GM12873 (cell line): Measurements from ENCODE around the gene FAM111B.

ENCODE experiments used
- CTCF ChIP-seq: IDR thresholded peaks from 2 replicates; pipeline ENCODE4 v1.5.1; 2012; ENCODE audit warnings: low read depth, mild to moderate bottlenecking, moderate library complexity, low read length, control low read depth; ENCODE audit not compliant: insufficient read depth; ENCODE audit errors: missing control alignments

The FAM111B gene, protein sequence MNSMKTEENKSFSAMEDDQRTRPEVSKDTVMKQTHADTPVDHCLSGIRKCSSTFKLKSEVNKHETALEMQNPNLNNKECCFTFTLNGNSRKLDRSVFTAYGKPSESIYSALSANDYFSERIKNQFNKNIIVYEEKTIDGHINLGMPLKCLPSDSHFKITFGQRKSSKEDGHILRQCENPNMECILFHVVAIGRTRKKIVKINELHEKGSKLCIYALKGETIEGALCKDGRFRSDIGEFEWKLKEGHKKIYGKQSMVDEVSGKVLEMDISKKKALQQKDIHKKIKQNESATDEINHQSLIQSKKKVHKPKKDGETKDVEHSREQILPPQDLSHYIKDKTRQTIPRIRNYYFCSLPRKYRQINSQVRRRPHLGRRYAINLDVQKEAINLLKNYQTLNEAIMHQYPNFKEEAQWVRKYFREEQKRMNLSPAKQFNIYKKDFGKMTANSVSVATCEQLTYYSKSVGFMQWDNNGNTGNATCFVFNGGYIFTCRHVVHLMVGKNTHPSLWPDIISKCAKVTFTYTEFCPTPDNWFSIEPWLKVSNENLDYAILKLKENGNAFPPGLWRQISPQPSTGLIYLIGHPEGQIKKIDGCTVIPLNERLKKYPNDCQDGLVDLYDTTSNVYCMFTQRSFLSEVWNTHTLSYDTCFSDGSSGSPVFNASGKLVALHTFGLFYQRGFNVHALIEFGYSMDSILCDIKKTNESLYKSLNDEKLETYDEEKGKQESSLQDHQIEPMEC

DNA sequence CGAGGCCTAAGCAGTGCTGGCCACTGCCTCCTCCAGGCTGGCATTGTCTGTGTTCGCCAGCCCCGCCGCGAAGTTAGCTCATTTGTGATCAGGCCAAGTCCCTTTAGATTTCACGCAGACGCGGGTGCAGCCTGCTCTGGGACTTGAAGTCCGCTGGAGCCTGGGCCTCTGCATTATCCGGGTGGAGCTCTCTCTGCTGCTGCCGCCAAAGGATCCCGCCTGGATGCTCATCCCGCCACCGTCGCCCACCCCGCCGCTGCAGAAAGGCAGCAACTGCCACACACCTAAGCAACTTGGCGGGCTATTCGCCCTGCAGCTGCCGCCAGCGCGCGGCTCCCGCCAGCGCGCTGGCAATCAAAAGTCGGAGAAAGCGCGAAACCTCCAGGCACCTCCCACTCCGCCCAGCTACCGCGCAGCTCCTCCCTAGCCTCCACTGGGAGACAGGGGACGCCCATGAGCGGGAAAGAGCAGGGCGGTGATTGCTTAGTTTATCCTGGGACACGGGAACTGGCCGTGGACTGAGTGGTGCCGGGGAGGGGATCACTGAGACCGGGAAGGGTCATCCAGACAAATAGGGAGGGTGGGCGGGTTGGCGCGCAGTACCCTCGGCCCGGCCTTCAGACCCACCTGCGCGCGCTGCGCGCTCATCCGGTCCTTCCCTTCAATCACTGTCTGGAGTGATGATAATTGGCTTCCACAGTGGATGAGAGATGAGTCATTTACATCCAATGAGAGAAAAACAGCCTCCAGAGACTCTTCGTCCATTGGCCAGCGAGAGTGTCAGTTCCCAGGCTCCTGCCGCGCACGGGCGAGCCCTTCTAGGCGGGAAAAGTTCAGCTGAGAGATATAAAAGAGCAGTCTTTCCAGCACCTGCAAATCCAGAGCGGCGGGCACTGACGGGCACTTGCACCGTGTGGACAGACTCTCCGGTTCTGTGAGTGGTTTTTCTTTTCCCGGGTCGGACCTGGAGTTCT, at the start of gene FAM111B:
FAM111B (plus strand) TSS at position 875 of the 974 bp plus-strand sequence. CDS start 2,389 bp downstream, outside the sequence.
- TF ChIP-seq CTCF, result no peak

DNA sequence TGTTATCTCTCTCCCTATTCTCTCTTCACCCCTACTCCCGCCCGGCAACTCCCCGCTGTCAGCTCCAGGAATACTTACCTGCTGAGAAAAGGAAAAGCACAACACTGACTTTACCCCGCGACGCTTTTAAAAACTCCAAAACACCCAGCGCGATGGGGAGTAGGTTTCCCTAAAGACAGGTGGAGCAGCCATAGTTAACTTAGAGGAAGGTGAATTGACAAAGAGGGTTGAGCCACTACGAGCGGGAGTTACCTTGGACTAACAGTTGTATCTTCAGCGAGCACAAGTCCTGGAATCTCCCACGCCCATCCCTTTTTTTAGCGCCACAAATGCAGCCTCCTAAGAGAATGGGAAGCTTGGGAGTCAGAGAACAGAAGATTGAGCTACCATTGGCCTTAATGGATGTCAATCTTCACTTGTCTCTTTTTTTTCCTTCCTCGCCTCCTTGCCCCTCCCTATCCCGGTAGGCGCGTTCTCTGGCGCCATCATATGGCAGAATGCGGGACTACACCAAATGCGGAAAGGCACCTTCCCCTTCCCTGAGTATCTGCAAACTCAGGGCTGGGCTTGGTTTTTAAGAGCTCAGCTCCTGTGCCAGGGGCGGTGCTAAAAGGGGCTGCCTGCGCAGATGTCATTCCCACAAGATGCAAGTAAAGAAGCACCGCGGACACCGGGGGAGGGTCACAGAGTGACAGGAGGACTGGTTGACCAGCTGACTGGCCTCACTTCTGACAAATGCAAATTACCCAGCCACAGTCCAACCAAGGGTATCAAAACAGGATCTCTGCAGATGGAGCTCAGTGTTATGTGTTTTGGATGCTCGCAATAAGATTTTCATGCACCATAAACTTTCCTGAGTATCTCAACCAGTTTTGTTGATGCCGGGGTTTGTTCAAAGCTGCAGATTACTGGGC, 48.7 kb upstream of the FAM111B start:
- peak; percentile 91 for TF ChIP-seq CTCF

DNA sequence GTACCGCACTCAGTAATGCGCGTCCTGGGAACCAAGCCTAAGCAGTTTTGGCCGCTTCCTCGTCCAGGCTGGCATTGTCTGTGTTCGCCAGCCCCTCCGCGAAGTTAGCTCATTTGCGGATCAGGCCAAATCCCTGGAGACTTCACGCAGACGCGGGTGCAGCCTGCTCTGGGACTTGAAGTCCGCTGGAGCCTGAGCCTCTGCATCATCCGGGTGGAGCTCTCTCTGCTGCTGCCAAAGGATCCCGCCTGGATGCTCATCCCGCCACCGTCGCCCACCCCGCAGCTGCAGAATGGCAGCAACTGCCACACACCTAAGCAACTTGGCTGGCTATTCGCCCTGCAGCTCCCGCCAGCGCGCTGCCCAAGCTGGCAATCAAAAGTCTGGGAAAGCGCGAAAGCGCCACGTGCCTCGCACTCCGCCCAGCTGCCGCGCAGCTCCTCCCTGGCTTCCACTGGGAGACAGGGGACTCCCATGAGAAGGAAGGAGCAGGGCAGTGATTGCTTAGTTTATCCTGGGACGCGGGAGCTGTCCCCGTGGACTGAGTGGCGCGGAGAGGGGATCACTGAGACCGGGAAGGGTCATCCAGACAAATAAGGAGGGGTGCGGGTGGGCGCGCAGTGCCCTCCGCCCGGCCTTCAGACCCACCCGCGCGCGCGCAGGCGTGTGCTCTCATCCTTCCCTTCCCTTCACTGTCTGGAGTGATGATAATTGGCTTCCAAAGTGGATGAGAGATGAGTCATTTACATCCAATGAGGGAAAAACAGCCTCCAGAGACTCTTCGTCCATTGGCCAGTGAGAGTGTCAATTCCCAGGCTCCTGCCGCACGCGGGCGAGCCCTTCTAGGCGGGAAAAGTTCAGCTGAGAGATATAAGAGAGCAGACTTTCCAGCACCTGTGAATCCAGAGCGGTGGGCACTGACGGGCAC, 44.2 kb upstream of the FAM111B start:
- TF ChIP-seq CTCF, result no peak

DNA sequence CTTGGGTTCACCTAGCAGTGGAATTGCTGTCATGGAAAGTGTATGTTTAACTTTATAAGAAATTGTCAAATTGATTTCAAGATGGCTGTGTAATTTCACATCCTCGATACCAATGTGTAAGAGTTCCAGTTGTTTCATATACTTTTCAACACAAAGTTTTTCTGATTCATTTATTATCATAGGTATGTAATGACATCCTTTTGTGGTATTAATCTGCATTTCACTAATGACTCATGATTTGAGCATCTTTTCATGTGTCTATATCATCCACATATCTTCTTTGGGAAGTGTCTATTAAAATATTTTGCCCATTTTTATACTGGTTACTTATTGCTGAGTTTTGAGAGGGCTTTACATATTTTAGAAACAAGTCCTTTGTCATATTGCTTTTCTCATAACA, 38.0 kb upstream of the FAM111B start:
- no peak for TF ChIP-seq CTCF

GRCh38 chr11:59076876-59077571, 30.0 kb upstream of the FAM111B start:
- TF ChIP-seq CTCF, result no peak
